HUES48 (cell line): ENCODE data around the gene DOCK3.

ENCODE experiments used
- H3K27ac ChIP-seq: one replicate; pipeline ENCODE4 v1.7.0; 2013; ENCODE audit warnings: low read depth, low read length, inconsistent platforms
- H3K27me3 ChIP-seq: 2 replicates; pipeline ENCODE4 v1.6.1; 2013; ENCODE audit warnings: mild to moderate bottlenecking, low read length; ENCODE audit not compliant: control insufficient read depth, insufficient read depth
- H3K36me3 ChIP-seq: 2 replicates; pipeline ENCODE4 v1.6.1; 2013; ENCODE audit warnings: low read length; ENCODE audit not compliant: control insufficient read depth, insufficient read depth
- H3K4me1 ChIP-seq: 2 replicates; pipeline ENCODE4 v1.6.1; 2013; ENCODE audit warnings: mild to moderate bottlenecking, low read length; ENCODE audit not compliant: control insufficient read depth, insufficient read depth
- H3K4me3 ChIP-seq: 2 replicates; pipeline ENCODE4 v1.5.1; 2013; ENCODE audit warnings: mild to moderate bottlenecking, low read depth, low read length
- H3K9ac ChIP-seq: 2 replicates; pipeline ENCODE4 v1.6.1; 2013; ENCODE audit warnings: mild to moderate bottlenecking, low read depth, low read length, moderate library complexity
- H3K9me3 ChIP-seq: 2 replicates; pipeline ENCODE4 v1.6.1; 2013; ENCODE audit warnings: low read length; ENCODE audit not compliant: control insufficient read depth, insufficient read depth

The DOCK3 gene

DNA sequence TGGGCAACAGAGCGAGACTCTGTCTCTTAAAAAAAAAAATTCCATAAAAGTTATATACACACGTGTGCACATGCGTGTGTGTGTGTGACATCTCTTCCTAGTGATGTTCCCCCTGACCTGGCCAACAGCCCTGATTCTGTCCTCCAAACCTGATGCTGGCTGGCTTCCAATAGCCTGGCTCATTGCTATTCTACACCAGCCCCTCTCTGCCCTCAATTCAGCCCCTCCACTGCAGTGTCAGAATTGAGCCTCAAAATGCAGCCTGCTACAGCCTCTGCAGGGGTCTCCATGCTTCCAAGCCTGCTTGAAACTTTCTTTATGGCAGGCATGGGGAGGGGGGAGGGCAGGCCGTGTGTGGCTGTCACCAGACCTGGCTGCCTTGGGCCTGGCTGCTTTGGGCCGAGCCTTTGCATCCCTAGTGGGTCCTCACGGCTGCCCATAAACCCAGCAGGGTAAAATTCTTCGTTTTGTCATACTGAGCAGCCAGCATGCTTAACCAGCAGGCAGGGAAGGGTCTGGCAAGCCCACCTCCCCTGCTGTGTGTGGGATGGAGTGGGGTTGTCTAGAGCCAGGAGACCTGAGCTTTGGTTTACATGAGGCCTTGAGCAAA is 22.7 kb upstream of the DOCK3 start:
- Histone ChIP-seq H3K4me1 (peaks cover 13% of the 10 kb centered on the region), H3K27me3 (no peaks in the 10 kb centered on the region), H3K27ac (peak overlapping the region; percentile 60), H3K9me3 (no peaks in the 10 kb centered on the region), H3K9ac (no peak overlapping the region), H3K36me3 (peaks cover 13% of the 10 kb centered on the region; the same call in 1 of the 2 replicates), H3K4me3 (no peak overlapping the region)

DNA sequence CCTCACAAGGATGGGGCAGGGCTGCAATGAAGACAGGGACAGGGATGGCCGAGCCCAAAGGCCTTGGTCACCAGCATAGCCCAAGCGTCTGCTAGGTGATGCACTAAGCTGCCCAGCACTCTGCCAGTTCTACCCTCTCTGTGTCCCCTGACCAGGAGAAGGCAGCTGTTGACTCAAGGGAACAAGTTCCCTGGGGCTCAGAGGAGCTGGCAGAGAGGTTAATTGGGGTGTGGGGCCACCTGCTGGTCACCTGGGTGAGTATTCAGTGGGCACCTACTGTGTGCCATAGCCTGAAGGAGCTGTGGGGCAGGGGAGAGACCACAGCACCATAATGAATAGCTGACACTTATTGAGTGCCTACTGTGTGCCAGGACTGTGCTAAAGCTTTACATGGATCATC is 22.0 kb upstream of the DOCK3 start:
- peaks cover 13% of the 10 kb centered on the region for H3K4me1 ChIP-seq
- no peaks in the 10 kb centered on the region for H3K27me3 ChIP-seq

DNA sequence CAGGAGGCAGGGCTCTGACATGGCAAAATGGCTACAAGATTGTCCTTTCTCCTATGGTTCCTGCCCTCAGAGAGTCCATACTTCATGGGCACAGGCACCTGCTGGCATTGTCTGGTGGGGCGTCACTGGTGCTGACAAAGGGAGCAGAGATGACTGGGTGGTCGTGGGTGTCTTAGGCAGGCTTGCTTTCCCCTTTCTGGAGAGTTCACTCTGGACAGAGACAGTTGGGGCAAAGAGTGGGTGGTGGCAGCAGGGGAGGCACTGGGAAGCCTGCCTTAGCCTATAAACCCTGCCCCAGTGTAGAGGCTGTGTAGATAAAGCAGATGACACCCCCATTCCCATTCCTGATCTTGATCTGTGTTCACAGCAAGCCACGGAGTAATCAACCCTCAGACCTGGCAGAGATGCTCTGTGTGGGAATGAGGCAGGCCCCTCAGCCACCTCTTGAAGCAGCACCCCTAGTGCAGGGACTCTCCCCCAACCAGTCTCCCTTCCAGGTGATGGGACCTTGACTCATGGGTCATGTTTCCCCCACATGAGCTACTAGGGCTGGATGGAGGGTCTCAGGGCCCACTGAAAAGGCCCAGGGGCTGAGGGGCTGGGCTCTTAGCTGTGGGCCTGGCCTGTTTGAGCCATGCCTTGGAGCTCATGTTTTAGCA is 20.7 kb upstream of the DOCK3 start:
- no peaks in the 10 kb centered on the region for H3K9me3 ChIP-seq
- peaks cover 13% of the 10 kb centered on the region for H3K4me1 ChIP-seq
- no peaks in the 10 kb centered on the region; the same call in 1 of the 2 replicates for H3K36me3 ChIP-seq
- no peak overlapping the region for H3K27ac ChIP-seq
- no peak overlapping the region for H3K4me3 ChIP-seq
- no peaks in the 10 kb centered on the region for H3K27me3 ChIP-seq
- no peak overlapping the region for H3K9ac ChIP-seq

More for the DNA sequence above, 22.0 kb upstream of the DOCK3 start:
- no peak overlapping the region for H3K9ac ChIP-seq
- H3K9me3 ChIP-seq = no peaks in the 10 kb centered on the region
- H3K36me3 ChIP-seq = peaks cover 6% of the 10 kb centered on the region; the same call in 1 of the 2 replicates
- H3K27ac ChIP-seq = peak overlapping the region; percentile 60
- H3K4me3 ChIP-seq = no peak overlapping the region

DNA sequence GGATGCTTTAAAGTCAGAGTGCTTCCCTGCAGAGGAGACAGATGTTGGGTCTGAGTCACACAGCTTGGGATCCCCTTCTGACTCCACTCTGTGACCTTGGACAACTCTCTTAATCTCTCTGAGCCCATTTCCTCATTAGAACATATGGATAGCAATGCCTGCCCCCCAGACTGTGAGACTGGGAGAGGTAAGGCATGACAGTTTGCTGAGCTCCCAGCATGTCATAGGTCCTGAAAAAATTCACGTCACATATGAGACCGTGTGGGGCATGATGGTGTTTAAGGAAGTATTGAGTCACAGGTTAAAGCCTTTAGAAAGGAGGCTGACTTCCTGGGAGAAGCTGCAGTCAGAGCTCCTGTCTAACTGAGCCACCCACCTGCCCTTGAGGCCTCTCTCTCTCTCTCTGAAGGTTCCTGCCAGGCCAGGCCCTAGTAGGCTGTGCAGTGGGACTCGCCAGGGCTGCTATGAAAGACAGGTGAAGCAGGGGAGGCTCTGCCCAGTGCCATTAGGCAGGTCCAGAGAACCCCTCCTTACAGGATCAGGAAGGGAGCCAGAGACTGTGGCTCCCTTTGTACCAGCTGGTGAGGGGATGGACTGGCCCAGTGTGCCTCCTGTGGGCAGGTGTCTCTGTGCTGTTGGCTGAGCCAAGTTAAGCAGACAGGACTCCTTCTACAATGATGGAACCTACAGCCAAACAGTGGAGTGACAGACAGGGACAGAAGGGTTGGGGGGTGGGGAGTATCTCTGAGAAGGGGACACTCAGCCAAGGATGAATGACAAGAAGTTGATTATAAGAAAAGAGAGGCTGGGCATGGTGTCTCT is 19.5 kb upstream of the DOCK3 start:
- peaks cover 13% of the 10 kb centered on the region for H3K4me1 ChIP-seq
- H3K36me3 ChIP-seq = no peaks in the 10 kb centered on the region
- no peak overlapping the region for H3K4me3 ChIP-seq
- H3K27me3 ChIP-seq = no peaks in the 10 kb centered on the region
- H3K27ac ChIP-seq = no peak overlapping the region
- H3K9ac ChIP-seq = no peak overlapping the region
- H3K9me3 ChIP-seq = no peaks in the 10 kb centered on the region

DNA sequence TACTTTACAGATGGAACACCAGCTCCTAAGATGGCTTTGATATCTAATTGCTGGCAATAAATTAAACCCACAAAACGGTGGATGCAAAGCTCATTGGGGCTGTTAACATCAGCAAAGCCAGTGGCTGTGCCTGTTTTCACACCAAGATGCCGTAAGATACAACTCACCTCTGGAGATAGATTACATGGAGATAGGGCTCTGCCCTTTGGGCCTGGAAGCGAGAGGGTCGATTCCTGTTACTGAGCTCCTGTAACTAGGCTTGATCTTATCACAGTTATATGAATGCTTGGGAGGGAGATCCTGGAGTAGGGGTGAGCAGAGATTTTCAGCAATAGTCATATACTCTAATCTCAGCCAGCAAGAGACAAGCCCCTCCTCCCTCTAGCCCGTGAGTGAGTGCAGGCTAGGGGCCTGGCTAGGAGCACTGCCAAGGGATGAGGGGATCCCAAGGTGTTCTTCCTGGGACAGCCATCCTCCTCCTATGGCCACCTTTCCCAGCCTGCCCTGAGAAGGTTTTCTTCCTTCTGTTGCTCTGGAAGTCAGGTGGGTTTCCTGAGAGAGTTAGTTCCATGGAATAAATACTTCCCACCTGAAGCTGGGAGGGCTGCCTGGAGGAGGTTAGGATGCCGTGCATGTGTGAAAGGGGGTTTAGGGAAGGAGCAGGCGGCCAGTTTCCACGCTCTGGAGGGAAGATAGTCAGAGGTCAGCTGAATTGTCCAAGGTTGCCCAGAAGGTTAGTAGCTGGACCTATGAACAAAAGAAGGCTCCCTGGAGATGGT is 18.1 kb upstream of the DOCK3 start:
- no peaks in the 10 kb centered on the region for H3K36me3 ChIP-seq
- peaks cover 12% of the 10 kb centered on the region for H3K4me1 ChIP-seq
- no peaks in the 10 kb centered on the region for H3K27me3 ChIP-seq
- no peak overlapping the region for H3K4me3 ChIP-seq
- no peak overlapping the region for H3K9ac ChIP-seq
- no peak overlapping the region for H3K27ac ChIP-seq
- no peaks in the 10 kb centered on the region for H3K9me3 ChIP-seq

DNA sequence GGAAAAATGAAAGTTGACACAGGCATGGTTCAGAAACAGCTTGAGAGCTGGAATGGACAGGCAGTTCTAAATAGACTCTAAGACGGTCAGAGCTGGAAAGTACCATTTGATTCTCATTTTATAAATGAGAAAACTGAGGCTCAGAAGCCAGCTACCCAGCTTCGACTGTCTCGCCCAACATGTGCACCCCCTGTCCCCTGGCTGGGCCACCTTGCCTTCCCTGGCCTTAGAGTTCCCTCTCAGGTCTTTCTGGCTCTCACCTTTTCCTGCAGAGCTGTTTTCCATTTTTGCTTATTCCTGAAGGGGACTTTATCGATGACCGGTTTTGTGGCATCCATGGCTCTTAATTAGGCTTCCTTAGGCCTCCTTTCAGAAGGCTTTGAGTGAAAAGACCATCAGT is 17.3 kb upstream of the DOCK3 start:
- no peak overlapping the region for H3K27ac ChIP-seq
- no peak overlapping the region for H3K9ac ChIP-seq
- H3K36me3 ChIP-seq = no peaks in the 10 kb centered on the region
- peaks cover 4% of the 10 kb centered on the region for H3K4me1 ChIP-seq
- H3K27me3 ChIP-seq = no peaks in the 10 kb centered on the region
- H3K4me3 ChIP-seq = no peak overlapping the region
- no peaks in the 10 kb centered on the region for H3K9me3 ChIP-seq

DNA sequence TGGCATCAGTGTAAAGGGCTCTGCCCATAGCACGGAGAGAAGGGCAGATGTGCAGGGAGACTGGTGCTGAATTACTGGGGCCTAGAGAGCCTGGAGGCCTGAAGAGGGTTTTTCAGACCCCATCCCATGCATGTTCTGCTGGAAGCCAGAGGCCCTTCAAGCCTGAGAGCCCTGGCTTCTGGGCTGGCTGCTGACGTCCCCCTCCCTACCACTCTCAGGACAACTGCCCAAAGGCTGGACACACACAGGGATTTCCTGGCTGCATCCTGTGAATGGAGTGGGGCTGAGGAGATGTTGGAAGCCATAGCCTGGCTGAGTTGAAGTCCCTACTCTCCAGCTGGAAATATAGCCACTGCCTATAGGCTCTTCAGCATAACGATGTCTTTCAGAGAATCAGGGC is 16.9 kb upstream of the DOCK3 start:
- Histone ChIP-seq H3K4me1 (no peaks in the 10 kb centered on the region; the same call in 1 of the 2 replicates), H3K9ac (no peak overlapping the region), H3K27me3 (no peaks in the 10 kb centered on the region), H3K27ac (no peak overlapping the region), H3K4me3 (no peak overlapping the region), H3K36me3 (no peaks in the 10 kb centered on the region), H3K9me3 (no peaks in the 10 kb centered on the region)

DNA sequence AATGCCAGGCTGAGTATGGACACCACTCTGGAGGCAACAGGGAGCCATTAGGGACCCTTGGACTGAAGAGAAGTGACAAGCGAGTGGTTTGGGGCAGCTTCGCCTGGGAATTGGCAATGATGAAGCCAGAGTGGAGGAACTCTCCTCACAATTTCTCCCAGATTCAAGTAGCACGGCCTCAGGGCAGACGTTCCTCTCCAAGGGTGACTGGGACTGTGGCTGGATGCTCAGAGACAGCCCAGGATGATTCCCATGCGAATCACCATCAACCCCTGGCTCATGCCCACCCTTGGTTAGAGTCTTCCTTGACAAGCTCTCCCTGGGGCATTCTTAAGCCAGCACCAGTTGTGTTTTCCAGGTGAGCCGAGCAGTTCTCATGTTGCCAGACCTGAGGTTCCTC is 16.3 kb upstream of the DOCK3 start:
- no peaks in the 10 kb centered on the region for H3K4me1 ChIP-seq
- no peak overlapping the region for H3K4me3 ChIP-seq
- no peaks in the 10 kb centered on the region for H3K27me3 ChIP-seq
- no peak overlapping the region for H3K9ac ChIP-seq
- no peaks in the 10 kb centered on the region for H3K36me3 ChIP-seq
- H3K9me3 ChIP-seq = no peaks in the 10 kb centered on the region
- H3K27ac ChIP-seq = no peak overlapping the region

DNA sequence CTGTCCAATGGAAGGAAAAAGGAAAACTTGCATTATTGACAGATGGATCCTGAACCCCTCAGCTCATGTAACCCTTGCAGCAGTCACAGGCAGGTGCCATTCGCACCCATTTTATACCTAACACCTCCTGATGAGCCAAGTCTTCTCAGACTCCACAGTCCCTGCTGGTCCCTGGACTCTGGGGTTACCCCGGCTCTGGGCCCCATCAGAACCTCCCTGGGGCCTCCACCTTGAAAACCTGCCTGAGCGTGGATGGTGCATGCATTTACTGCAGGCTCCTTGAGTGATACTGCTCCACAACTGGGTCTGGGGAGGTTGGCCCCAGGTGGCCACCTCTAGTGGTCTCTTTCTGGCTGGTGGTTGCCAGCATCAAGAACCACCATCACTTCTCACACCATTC is 15.9 kb upstream of the DOCK3 start:
- Histone ChIP-seq H3K9ac (no peak overlapping the region), H3K9me3 (no peaks in the 10 kb centered on the region), H3K4me1 (no peaks in the 10 kb centered on the region), H3K27ac (no peak overlapping the region), H3K27me3 (no peaks in the 10 kb centered on the region), H3K36me3 (no peaks in the 10 kb centered on the region), H3K4me3 (no peak overlapping the region)

DNA sequence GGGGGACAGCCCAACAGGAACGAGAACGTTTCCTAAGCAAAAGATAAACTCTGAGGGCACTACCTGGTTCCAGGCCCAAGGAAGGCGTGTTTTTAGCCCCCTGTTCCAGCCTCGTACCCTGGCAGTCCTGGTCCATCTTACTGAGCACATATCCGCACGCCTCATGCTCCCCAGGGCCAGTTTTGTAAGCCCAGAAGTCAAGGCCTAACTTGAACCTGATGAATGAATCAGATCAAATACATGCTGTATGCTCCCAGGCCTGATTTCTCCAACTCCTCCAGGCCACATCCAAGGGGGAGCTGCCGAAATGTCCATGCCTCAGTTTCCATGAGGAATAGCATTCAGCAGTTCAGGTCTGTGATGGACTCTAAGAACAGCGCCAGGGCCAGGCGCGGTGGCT is 14.3 kb upstream of the DOCK3 start:
- no peak overlapping the region for H3K27ac ChIP-seq
- no peaks in the 10 kb centered on the region for H3K4me1 ChIP-seq
- H3K4me3 ChIP-seq = no peak overlapping the region
- no peaks in the 10 kb centered on the region for H3K27me3 ChIP-seq
- no peak overlapping the region for H3K9ac ChIP-seq
- H3K9me3 ChIP-seq = no peaks in the 10 kb centered on the region
- H3K36me3 ChIP-seq = no peaks in the 10 kb centered on the region
